OCI-LY3 (cell line): ENCODE measurements around the gene PEA15.

Experiments used
- H2AFZ ChIP-seq: fragments of 200-600, 300-600 bp; shearing (Covaris generic); 2 replicates; pipeline ENCODE4 v1.6.0; 2014; ENCODE audit warnings: antibody characterized with exemption, low read depth, low read length
- H3K27ac ChIP-seq: fragments of 200-600, 300-600 bp; sonication (generic); 2 replicates; pipeline ENCODE4 v1.5.1; 2014; ENCODE audit warnings: mild to moderate bottlenecking, low read length, moderate library complexity, mixed read lengths
- H3K27me3 ChIP-seq: fragments of 200-600, 300-600 bp; sonication (generic); 2 replicates; pipeline ENCODE4 v1.6.1; 2014; ENCODE audit warnings: low read depth, low read length, mixed read lengths
- H3K36me3 ChIP-seq: fragments of 200-600, 300-600 bp; sonication (generic); replicated peaks from 2 replicates; pipeline ENCODE3; 2014; ENCODE audit warnings: low read depth, low read length, mixed read lengths
- H3K4me1 ChIP-seq: fragments of 300-600, 200-600 bp; sonication (generic); 2 replicates; pipeline ENCODE4 v1.6.1; 2014; ENCODE audit warnings: low read length, mixed read lengths
- H3K4me2 ChIP-seq: fragments of 200-600, 300-600 bp; sonication (generic); 2 replicates; pipeline ENCODE4 v1.6.1; 2014; ENCODE audit warnings: low read length, mixed read lengths
- H3K4me3 ChIP-seq: fragments of 300-600, 200-600 bp; sonication (generic); 2 replicates; pipeline ENCODE4 v1.5.1; 2014; ENCODE audit warnings: antibody characterized with exemption, mild to moderate bottlenecking, low read length, moderate library complexity
- H3K79me2 ChIP-seq: fragments of 300-600, 200-600 bp; shearing (Covaris generic); 2 replicates; pipeline ENCODE4 v1.6.1; 2014; ENCODE audit warnings: mild to moderate bottlenecking, low read length, mixed read lengths
- H3K9ac ChIP-seq: fragments of 300-600, 200-600 bp; shearing (Covaris generic); 2 replicates; pipeline ENCODE4 v1.6.0; 2014; ENCODE audit warnings: mild to moderate bottlenecking, low read length, moderate library complexity
- H3K9me3 ChIP-seq: fragments of 200-600, 300-600 bp; shearing (Covaris generic); 2 replicates; pipeline ENCODE4 v1.6.1; 2014; ENCODE audit warnings: low read length, mixed read lengths; ENCODE audit not compliant: insufficient read depth
- H4K20me1 ChIP-seq: fragments of 200-600, 300-600 bp; sonication (generic); 2 replicates; pipeline ENCODE4 v1.6.1; 2016; ENCODE audit warnings: low read length, mixed read lengths; ENCODE audit not compliant: insufficient read depth
- CTCF ChIP-seq: fragments of 200-600, 300-600 bp; sonication (generic); IDR thresholded peaks from 2 replicates; pipeline ENCODE4 v1.5.1; 2014; ENCODE audit warnings: antibody characterized with exemption, low read length, low read depth
- EZH2phosphoT487 ChIP-seq: fragments of 200-600 bp; shearing (Covaris generic); IDR thresholded peaks from 2 replicates; pipeline ENCODE4 v1.6.1; 2018; ENCODE audit warnings: antibody characterized with exemption, mixed run types, low read depth

The PEA15 gene

GRCh38 chr1:160208557-160209320 lies 3.6 kb downstream of the PEA15 start:
- Histone ChIP-seq H3K79me2 (peaks cover 64% of the 10 kb centered on the region), H3K4me3 (no peak overlapping the region), H3K9ac (no peak overlapping the region), H3K9me3 (no peaks in the 10 kb centered on the region), H3K27ac (0 out of 2 replicates have a peak overlapping the region, but pooled peaks have one; percentile 96), H3K4me2 (no peak overlapping the region), H3K4me1 (peaks cover 53% of the 10 kb centered on the region), H4K20me1 (peaks cover 62% of the 10 kb centered on the region), H3K36me3 (peaks cover 70% of the 10 kb centered on the region), H3K27me3 (no peaks in the 10 kb centered on the region), H2AFZ (no peak overlapping the region)
- no peak for TF ChIP-seq EZH2phosphoT487
- TF ChIP-seq CTCF: no peak

DNA sequence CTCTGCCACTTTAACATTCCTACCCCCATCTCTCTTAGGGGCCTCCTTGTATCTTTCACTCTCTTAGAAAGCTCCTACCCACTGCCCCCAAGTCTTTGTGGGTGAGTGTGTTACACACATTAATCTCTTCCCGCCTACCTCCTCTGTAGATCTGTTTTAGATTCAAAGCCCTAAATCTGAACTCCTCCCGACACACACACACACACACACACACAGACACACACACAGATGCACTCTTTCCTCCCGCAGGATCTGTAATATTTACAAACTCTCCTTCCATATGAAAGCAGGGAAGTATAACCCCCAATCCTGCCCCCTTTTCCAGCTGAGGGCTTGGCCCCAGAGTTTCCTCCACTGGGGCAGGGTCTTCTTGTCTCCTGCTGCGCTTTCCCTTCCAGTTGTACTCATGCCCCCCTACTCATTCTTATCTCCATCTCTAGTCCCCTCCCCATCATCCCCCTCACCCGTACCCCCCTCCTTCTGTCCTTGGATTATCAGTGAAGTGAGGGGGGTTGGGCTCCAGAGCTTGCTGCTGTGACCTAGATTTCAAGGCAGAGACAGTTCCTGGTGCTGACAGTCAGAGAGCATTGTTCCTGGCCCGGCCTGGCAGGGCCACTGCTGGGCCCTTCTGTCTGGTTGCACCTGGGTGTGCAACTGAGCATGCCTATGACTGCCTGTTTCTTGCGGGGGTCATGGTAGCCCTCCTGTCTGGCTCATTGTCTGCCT lies 4.3 kb downstream of the PEA15 start:
- no peaks in the 10 kb centered on the region for H3K9me3 ChIP-seq
- no peak overlapping the region for H3K9ac ChIP-seq
- H3K4me1 ChIP-seq: peaks cover 46% of the 10 kb centered on the region
- no peak for TF ChIP-seq CTCF
- no peak for TF ChIP-seq EZH2phosphoT487
- peaks cover 62% of the 10 kb centered on the region for H4K20me1 ChIP-seq
- H3K27ac ChIP-seq: no peak overlapping the region; the same call in 1 of the 2 replicates
- H3K4me3 ChIP-seq: no peak overlapping the region
- no peak overlapping the region for H2AFZ ChIP-seq
- peaks cover 67% of the 10 kb centered on the region for H3K79me2 ChIP-seq
- H3K36me3 ChIP-seq: peaks cover 78% of the 10 kb centered on the region
- H3K27me3 ChIP-seq: no peaks in the 10 kb centered on the region
- H3K4me2 ChIP-seq: no peak overlapping the region

- Histone ChIP-seq H3K36me3 (peaks cover 89% of the 10 kb centered on the region), H3K4me1 (peaks cover 42% of the 10 kb centered on the region), H3K27me3 (no peaks in the 10 kb centered on the region), H3K27ac (no peak overlapping the region), H3K4me2 (no peak overlapping the region), H2AFZ (no peak overlapping the region), H3K4me3 (no peak overlapping the region), H3K9ac (no peak overlapping the region), H4K20me1 (peaks cover 62% of the 10 kb centered on the region), H3K9me3 (no peaks in the 10 kb centered on the region), H3K79me2 (peaks cover 63% of the 10 kb centered on the region)
- no peak for TF ChIP-seq EZH2phosphoT487
- no peak for TF ChIP-seq CTCF
Measured at GRCh38 chr1:160210561-160210960, 5.4 kb downstream of the PEA15 start.

DNA sequence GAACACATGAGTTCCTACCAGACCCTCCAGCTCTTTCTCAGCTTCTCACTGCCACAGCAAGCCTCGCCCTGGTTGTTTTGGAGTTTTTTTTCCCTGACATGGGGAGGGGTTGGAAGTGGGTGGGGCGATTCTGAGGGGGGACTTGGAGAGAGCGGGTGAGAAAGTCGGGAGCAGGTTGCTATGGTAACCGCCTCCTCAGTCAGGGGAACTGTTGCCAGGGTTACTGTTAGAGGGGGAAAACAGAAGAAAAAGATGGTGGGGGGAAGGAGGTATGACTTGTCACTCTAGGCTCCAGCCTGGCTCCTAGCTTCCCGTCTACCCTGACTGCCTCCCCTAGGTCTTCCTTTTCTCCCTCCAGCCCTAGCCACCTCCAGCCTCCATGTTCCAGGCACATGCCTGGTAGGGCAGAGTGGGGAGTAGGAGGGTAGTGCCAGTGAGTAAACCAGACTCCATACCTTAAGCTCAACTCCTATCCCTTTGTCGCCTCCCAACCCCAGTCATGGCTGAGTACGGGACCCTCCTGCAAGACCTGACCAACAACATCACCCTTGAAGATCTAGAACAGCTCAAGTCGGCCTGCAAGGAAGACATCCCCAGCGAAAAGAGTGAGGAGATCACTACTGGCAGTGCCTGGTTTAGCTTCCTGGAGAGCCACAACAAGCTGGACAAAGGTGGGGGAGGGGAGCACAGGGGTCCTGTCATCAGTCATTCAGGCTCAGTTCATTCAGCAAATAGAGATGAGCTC lies 6.0 kb downstream of the PEA15 start:
- no peak overlapping the region for H3K4me3 ChIP-seq
- no peaks in the 10 kb centered on the region for H3K9me3 ChIP-seq
- peaks cover 89% of the 10 kb centered on the region for H3K36me3 ChIP-seq
- no peak overlapping the region for H3K27ac ChIP-seq
- H3K79me2 ChIP-seq: peaks cover 57% of the 10 kb centered on the region
- no peak overlapping the region for H3K4me2 ChIP-seq
- no peak overlapping the region for H3K9ac ChIP-seq
- H3K27me3 ChIP-seq: no peaks in the 10 kb centered on the region
- no peak for TF ChIP-seq EZH2phosphoT487
- H3K4me1 ChIP-seq: peaks cover 39% of the 10 kb centered on the region
- H4K20me1 ChIP-seq: peaks cover 60% of the 10 kb centered on the region
- H2AFZ ChIP-seq: no peak overlapping the region
